Psoas muscle (tissue), 8 donors: Measurements from ENCODE around the gene LIN7B. TPM values are rescaled to one million over a fixed set of nuclear protein-coding genes. Genes with fewer than 3 reads are reported as not detected.

Experiments used
- ATAC-seq, 4 donors: fragments of 200-7000 bp; cut with Tn5 transposase; one replicate each; pipeline ENCODE4 v1.9.1; 2020; ENCODE audit warnings: moderate library complexity in 3 of 4, mild to moderate bottlenecking in 2 of 4
- DNase-seq, 2 donors: peaks; one replicate each; pipeline ENCODE4 v3.0.0-alpha.2; 2020
- H3K27ac ChIP-seq: fragments of 200-600 bp; one replicate; pipeline ENCODE4 v1.8.0; 2022
- H3K27me3 ChIP-seq, 3 donors: fragments of 200-600 bp in 1 of 3; one replicate each; pipeline versions ENCODE4 v1.6.1 to v1.8.0; 2013 to 2022; ENCODE audit warnings: low read length in 2 of 3, mild to moderate bottlenecking in 2 of 3, moderate library complexity in 1 of 3; ENCODE audit not compliant: insufficient read depth in 3 of 3
- H3K36me3 ChIP-seq, 2 donors: fragments of 200-600 bp in 1 of 2; one replicate each; pipeline versions ENCODE4 v1.6.1 to v1.8.0; 2013 to 2022; ENCODE audit warnings: low read depth in 1 of 2, mild to moderate bottlenecking in 1 of 2, moderate library complexity in 1 of 2; ENCODE audit not compliant: insufficient read depth in 1 of 2
- H3K4me1 ChIP-seq: fragments of 200-600 bp; one replicate; pipeline ENCODE4 v1.8.0; 2022
- H3K4me3 ChIP-seq: fragments of 200-600 bp; one replicate; pipeline ENCODE4 v1.8.0; 2022; ENCODE audit warnings: mild to moderate bottlenecking
- H3K9me3 ChIP-seq: fragments of 200-600 bp; one replicate; pipeline ENCODE4 v1.8.0; 2022
- CTCF ChIP-seq: fragments of 200-600 bp; IDR thresholded peaks from one replicate; pipeline ENCODE4 v1.8.0; 2022; ENCODE audit warnings: antibody characterized with exemption
- WGBS, 3 donors: extraction: QIAGEN DNeasy Blood & Tissue Kit; methylation state at CpG; one replicate each; pipeline versions ENCODE4 v1.1.6 to v1.1.7; 2013; 5-methylcytosine and 5-hydroxymethylcytosine counted together
- intact Hi-C, 2 donors: fragments of 100-400 bp; cut with DNase I; formaldehyde crosslinking; loops; one replicate each; pipeline versions ENCODE4 v1.11.0 to v1.14.2; 2022
- polyA plus RNA-seq, 3 donors: library from polyadenylated mRNA; stranded (reverse); fragments of 200-250 nt; gene quantifications; one replicate each; pipeline ENCODE4 v1.2.3, GENCODE V29; 2013
- total RNA-seq, 4 donors: library from RNA; stranded (reverse); fragmentation: NEBNext Ultra II Directional in 2 of 4; extraction: Animal tissue kit (Norgen Biotek cat#: 25700) in 2 of 4; gene quantifications; one replicate each; pipeline versions ENCODE4 v1.2.1 to v1.2.4, GENCODE V29; 2021 to 2023
- donor health status: healthy with polysubstance abuse.
- donor health status: DM: no; HTN: no; CAD: no; lungs with moderate emphysema.
- donor health status: Bipolar disorder and iron deficiency.
- donor health status: healthy.
- donor health status: DM: yes; HTN: yes; CAD: no.
- donor health status: DM: no; HTN: no; CAD: no.
- donor health status: DM: no; HTN: no; CAD: no.
- donor health status: DM: yes; HTN: yes; CAD: no.

Gene LIN7B
- total and polyA plus RNA-seq, 7 donors: 11.8 to 27.9 (median 17.0) TPM

- intact Hi-C loops: no loop called here
- Histone ChIP-seq H3K27me3 (no peaks in the 10 kb centered on the region), H3K27ac (peak overlapping the region; percentile 28), H3K4me3 (no peak overlapping the region), H3K9me3 (no peaks in the 10 kb centered on the region), H3K36me3 (peaks cover 0 to 49% of the 10 kb centered on the region in 2 donors), H3K4me1 (peaks cover 30% of the 10 kb centered on the region)
- ATAC-seq (no peak), DNase-seq (no peak)
- 59 to 80% (median 75%) methylated on average over 8 of the region's 8 CpGs for WGBS, 3 donors
- TF ChIP-seq CTCF: no peak
Observed at GRCh38 chr19:49109569-49110233, 4.5 kb upstream of the LIN7B start.

GRCh38 chr19:49110567-49110966 is 3.6 kb upstream of the LIN7B start:
- Histone ChIP-seq H3K9me3 (no peaks in the 10 kb centered on the region), H3K4me3 (no peak overlapping the region), H3K4me1 (peaks cover 36% of the 10 kb centered on the region), H3K36me3 (peaks cover 0 to 41% of the 10 kb centered on the region in 2 donors), H3K27me3 (no peaks in the 10 kb centered on the region), H3K27ac (peak overlapping the region; percentile 28)
- 21 to 29% (median 26%) methylated on average over 3 of the region's 3 CpGs for WGBS, 3 donors
- ATAC-seq (no peak), DNase-seq (no peak)
- no peak for TF ChIP-seq CTCF
- intact Hi-C loops: no loop called here

GRCh38 chr19:49111218-49111998 is 2.8 kb upstream of the LIN7B start:
- no peaks in the 10 kb centered on the region for H3K9me3 ChIP-seq
- ATAC-seq: no peak
- no peak overlapping the region for H3K4me3 ChIP-seq
- H3K4me1 ChIP-seq: peaks cover 30% of the 10 kb centered on the region
- H3K27me3 ChIP-seq: no peaks in the 10 kb centered on the region
- no peak for DNase-seq
- no peak for TF ChIP-seq CTCF
- H3K36me3 ChIP-seq: peaks cover 0 to 32% of the 10 kb centered on the region in 2 donors
- intact Hi-C loops: no loop called here
- H3K27ac ChIP-seq: peak overlapping the region; percentile 28
- 75 to 79% (median 79%) methylated on average over 11 of the region's 11 CpGs for WGBS, 3 donors

- H3K27ac ChIP-seq: peak overlapping the region; percentile 83
- ATAC-seq: peak in 1 of 4 donors; percentile 27
- intact Hi-C loops: loop anchor here (5.0 kb wide), 1 partner anchor 38 kb away; no protein-coding TSS in a partner anchor
- H3K27me3 ChIP-seq: no peaks in the 10 kb centered on the region
- peak overlapping the region; percentile 93 for H3K4me3 ChIP-seq
- TF ChIP-seq CTCF: no peak
- 9 to 19% (median 11%) methylated on average over 31 to 68 of the region's 68 CpGs for WGBS, 3 donors
- H3K4me1 ChIP-seq: peaks cover 41% of the 10 kb centered on the region
- no peaks in the 10 kb centered on the region for H3K36me3 ChIP-seq
- peak; percentile 60 to 83 for DNase-seq
- no peaks in the 10 kb centered on the region for H3K9me3 ChIP-seq
Observed at GRCh38 chr19:49114630-49115363, 627 bp downstream of the LIN7B start.
